HG03066 (cell line): ENCODE data around the gene SSX2IP.
"Not testable (repeated sequence)": the region's sequence is repeated elsewhere in the genome, so short reads cannot be mapped to it uniquely, and the experiment has no call there.

Experiments used
- ATAC-seq: cut with Tn5 transposase; IDR thresholded peaks from one replicate; pipeline ENCODE4 v1.9.1; 2021; ENCODE audit warnings: low read depth; ENCODE audit not compliant: unreplicated experiment

The SSX2IP gene

GRCh38 chr1:84621553-84621952 is 68.7 kb downstream of the SSX2IP start:
- no peak for ATAC-seq

GRCh38 chr1:84620720-84621313 is 69.4 kb downstream of the SSX2IP start:
- ATAC-seq: peak; percentile 97

- ATAC-seq: no peak
Observed at GRCh38 chr1:84619383-84620102, 70.7 kb downstream of the SSX2IP start.

GRCh38 chr1:84617349-84617748 is 72.9 kb downstream of the SSX2IP start:
- no peak for ATAC-seq

- ATAC-seq: no peak
Observed at GRCh38 chr1:84615790-84616189, 74.5 kb downstream of the SSX2IP start.

- no peak for ATAC-seq
Observed at GRCh38 chr1:84613887-84614286, 76.4 kb downstream of the SSX2IP start.

- ATAC-seq: no peak
Observed at GRCh38 chr1:84613026-84613425, 77.2 kb downstream of the SSX2IP start.

- ATAC-seq: no peak
Observed at GRCh38 chr1:84611796-84612195, 78.5 kb downstream of the SSX2IP start.

- no peak for ATAC-seq
Observed at GRCh38 chr1:84611091-84611490, 79.2 kb downstream of the SSX2IP start.

- no peak for ATAC-seq
Observed at GRCh38 chr1:84606977-84607376, 83.3 kb downstream of the SSX2IP start.

GRCh38 chr1:84605157-84605556 is 85.1 kb downstream of the SSX2IP start:
- ATAC-seq: no peak

- no peak for ATAC-seq
Observed at GRCh38 chr1:84603941-84604830, 86.1 kb downstream of the SSX2IP start.

GRCh38 chr1:84603223-84603622 is 87.0 kb downstream of the SSX2IP start:
- no peak for ATAC-seq

GRCh38 chr1:84600796-84601195 is 89.5 kb downstream of the SSX2IP start:
- no peak for ATAC-seq

GRCh38 chr1:84598846-84599741 is 91.2 kb downstream of the SSX2IP start:
- ATAC-seq: peak; percentile 83

GRCh38 chr1:84598418-84598817 is 91.8 kb downstream of the SSX2IP start:
- ATAC-seq: no peak

- ATAC-seq: no peak
Observed at GRCh38 chr1:84597011-84597410, 93.2 kb downstream of the SSX2IP start.

GRCh38 chr1:84594959-84595358 is 95.3 kb downstream of the SSX2IP start:
- not testable (repeated sequence) for ATAC-seq
